HUES6 (cell line): ENCODE measurements around the gene SERINC3.
"Not testable (repeated sequence)": the region's sequence is repeated elsewhere in the genome, so short reads cannot be mapped to it uniquely, and the experiment has no call there.

ENCODE experiments used
- H3K27ac ChIP-seq: 2 replicates; pipeline ENCODE4 v1.7.0; 2013; ENCODE audit warnings: low read depth, mild to moderate bottlenecking, low read length, inconsistent platforms
- H3K27me3 ChIP-seq: 2 replicates; pipeline ENCODE4 v1.6.1; 2013; ENCODE audit warnings: low read length; ENCODE audit not compliant: control insufficient read depth, insufficient read depth
- H3K36me3 ChIP-seq: 2 replicates; pipeline ENCODE4 v1.6.1; 2013; ENCODE audit warnings: low read length; ENCODE audit not compliant: control insufficient read depth, insufficient read depth
- H3K4me1 ChIP-seq: 2 replicates; pipeline ENCODE4 v1.6.1; 2013; ENCODE audit warnings: low read length; ENCODE audit not compliant: control insufficient read depth, insufficient read depth
- H3K4me3 ChIP-seq: 2 replicates; pipeline ENCODE4 v1.5.1; 2013; ENCODE audit warnings: low read depth, low read length
- H3K9ac ChIP-seq: one replicate; pipeline ENCODE4 v1.6.1; 2013; ENCODE audit warnings: mild to moderate bottlenecking, low read length
- H3K9me3 ChIP-seq: 2 replicates; pipeline ENCODE4 v1.6.1; 2013; ENCODE audit warnings: low read depth, low read length; ENCODE audit not compliant: control insufficient read depth, insufficient read depth

The SERINC3 gene

GRCh38 chr20:44521484-44522481 is at the start of gene SERINC3:
SERINC3 (minus strand) TSS chr20:44522070; CDS start chr20:44521951, 119 bp downstream.
- Histone ChIP-seq H3K4me3 (peak within 1 kb of the TSS; percentile 97), H3K27me3 (no peaks in the 10 kb centered on the region), H3K27ac (peak within 1 kb of the TSS; percentile 89), H3K9ac (peak within 1 kb of the TSS; percentile 96), H3K9me3 (no peaks in the 10 kb centered on the region), H3K4me1 (peaks cover 54% of the 10 kb centered on the region), H3K36me3 (peaks cover 4% of the 10 kb centered on the region)

DNA sequence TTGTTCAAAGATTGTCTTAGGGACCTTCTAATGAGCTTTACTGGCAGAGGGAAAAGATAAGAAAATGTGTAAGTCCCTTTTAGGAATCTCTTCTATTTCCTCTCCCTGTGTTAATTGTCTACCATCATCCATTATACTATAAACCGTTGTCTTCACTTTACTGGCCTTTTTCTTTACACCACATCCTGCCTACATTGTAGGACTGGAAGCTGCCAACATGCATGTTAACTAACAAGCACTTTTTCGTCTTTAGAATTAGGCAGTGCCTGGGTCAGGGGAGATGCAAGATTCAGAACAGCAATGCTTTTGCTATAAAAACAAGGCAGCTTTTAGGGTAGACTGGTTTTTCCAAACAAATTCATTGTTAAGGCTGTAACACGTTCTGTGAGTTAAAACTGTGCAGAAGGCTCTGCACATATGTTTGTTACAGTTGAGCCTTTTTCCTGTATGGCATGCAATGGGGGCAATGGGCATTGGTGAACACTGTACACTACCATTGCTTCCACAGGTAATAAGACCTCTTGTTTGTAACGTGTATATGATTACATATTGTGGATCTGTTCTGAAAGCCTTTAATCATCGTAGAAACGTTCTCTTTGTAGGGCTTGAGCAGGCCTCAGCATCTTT is 49.6 kb upstream of the SERINC3 start:
- H3K4me3 ChIP-seq, result no peak overlapping the region
- H3K4me1 ChIP-seq, result peaks cover 7% of the 10 kb centered on the region; the same call in 1 of the 2 replicates
- no peaks in the 10 kb centered on the region for H3K27me3 ChIP-seq
- no peak overlapping the region for H3K9ac ChIP-seq
- no peaks in the 10 kb centered on the region for H3K36me3 ChIP-seq
- H3K27ac ChIP-seq, result no peak overlapping the region
- H3K9me3 ChIP-seq, result no peaks in the 10 kb centered on the region

DNA sequence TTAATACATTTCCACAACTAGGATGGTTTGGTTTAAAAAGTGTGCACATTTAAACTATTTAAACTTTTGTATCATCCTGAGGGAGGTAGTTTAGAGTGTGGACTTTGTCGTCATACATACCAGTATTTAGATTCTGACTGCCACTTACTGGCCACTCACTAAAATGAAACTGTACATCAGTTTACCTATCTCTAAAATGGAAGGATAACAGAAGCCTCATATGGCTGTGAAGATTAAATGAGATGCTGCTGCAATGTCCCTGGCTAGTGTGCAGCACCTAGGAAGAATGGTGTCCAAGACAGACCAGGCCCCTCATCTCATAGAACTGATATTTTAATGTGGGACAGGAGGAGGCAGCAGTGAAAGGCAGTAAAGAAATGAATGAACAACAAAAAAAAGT is 48.5 kb upstream of the SERINC3 start:
- H3K36me3 ChIP-seq, result no peaks in the 10 kb centered on the region
- no peaks in the 10 kb centered on the region for H3K9me3 ChIP-seq
- H3K27ac ChIP-seq, result no peak overlapping the region
- H3K4me3 ChIP-seq, result no peak overlapping the region
- no peaks in the 10 kb centered on the region for H3K27me3 ChIP-seq
- H3K4me1 ChIP-seq, result peaks cover 7% of the 10 kb centered on the region; the same call in 1 of the 2 replicates
- no peak overlapping the region for H3K9ac ChIP-seq

DNA sequence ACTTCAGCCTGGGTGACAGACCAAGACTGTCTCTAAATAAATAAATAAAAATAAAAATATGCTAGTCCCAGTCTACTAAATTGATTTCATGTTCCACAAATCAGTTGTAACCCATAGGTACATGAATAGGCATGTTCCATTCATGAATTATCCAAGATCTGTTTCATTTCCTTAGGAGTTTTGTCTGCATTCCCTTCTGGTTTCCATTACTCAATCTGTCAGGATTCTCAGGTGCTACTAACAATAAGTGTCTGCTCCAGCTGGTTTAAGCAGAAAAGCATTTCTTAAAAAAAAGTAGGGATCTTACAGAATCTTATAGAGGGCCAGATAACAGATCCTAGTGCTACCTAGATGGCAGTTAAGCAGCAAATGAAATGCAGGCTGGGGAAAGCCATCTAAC is 44.9 kb upstream of the SERINC3 start:
- Histone ChIP-seq H3K4me1 (no peaks in the 10 kb centered on the region), H3K36me3 (no peaks in the 10 kb centered on the region), H3K9me3 (no peaks in the 10 kb centered on the region), H3K9ac (no peak overlapping the region), H3K27ac (no peak overlapping the region), H3K27me3 (no peaks in the 10 kb centered on the region), H3K4me3 (no peak overlapping the region)

DNA sequence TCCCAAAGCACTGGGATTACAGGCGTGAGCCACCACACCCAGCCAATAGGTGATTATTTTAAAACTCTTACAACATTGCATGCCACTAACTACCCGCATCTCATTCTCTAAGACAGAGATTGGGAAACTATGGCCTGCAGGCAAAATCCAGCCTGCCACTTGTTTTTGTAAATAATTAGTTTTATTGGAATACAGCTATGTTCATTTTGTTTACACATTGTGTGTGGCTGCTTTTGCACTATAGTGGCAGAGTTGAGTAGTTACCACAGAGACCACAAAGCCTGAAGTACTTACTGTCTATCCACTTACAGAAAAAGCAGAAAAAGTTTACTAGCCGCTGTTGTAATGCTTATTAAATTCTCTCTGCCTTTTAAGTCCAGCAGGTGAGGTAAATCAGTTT is 44.1 kb upstream of the SERINC3 start:
- no peak overlapping the region for H3K9ac ChIP-seq
- no peak overlapping the region for H3K4me3 ChIP-seq
- H3K27ac ChIP-seq, result no peak overlapping the region
- no peaks in the 10 kb centered on the region for H3K27me3 ChIP-seq
- no peaks in the 10 kb centered on the region for H3K36me3 ChIP-seq
- H3K9me3 ChIP-seq, result no peaks in the 10 kb centered on the region
- H3K4me1 ChIP-seq, result no peaks in the 10 kb centered on the region

- Histone ChIP-seq H3K36me3 (no peaks in the 10 kb centered on the region), H3K27me3 (no peaks in the 10 kb centered on the region), H3K27ac (no peak overlapping the region), H3K9ac (no peak overlapping the region), H3K9me3 (no peaks in the 10 kb centered on the region), H3K4me3 (no peak overlapping the region), H3K4me1 (no peaks in the 10 kb centered on the region)
Observed at GRCh38 chr20:44561876-44562275, 40.0 kb upstream of the SERINC3 start.

GRCh38 chr20:44560818-44561217 is 38.9 kb upstream of the SERINC3 start:
- H3K27me3 ChIP-seq, H3K9me3 ChIP-seq, H3K9ac ChIP-seq, H3K4me3 ChIP-seq, H3K27ac ChIP-seq, H3K4me1 ChIP-seq, H3K36me3 ChIP-seq: not testable (repeated sequence)

- no peaks in the 10 kb centered on the region for H3K9me3 ChIP-seq
- no peaks in the 10 kb centered on the region for H3K36me3 ChIP-seq
- no peaks in the 10 kb centered on the region for H3K4me1 ChIP-seq
- no peaks in the 10 kb centered on the region for H3K27me3 ChIP-seq
- H3K4me3 ChIP-seq, result no peak overlapping the region
- H3K9ac ChIP-seq, result no peak overlapping the region
- H3K27ac ChIP-seq, result no peak overlapping the region
Observed at GRCh38 chr20:44560229-44560628, 38.4 kb upstream of the SERINC3 start.

DNA sequence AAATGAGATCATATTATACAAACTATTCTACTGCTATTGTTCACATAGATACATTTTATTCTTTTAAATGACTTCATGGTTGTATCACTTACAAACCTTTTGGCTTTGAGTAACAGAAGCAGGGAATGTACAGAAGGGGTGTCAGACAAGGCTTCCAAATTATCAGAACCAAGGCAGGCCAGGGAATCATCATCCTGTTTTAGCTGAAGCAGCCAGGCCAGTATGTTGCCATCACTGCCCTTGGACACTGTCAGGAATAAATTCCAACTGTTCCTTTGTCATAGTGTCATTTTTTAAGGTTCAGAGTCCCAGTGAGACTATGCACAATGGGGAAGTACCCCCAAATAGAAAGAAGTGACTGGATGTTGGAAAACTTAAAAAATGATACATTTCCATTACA is 37.4 kb upstream of the SERINC3 start:
- Histone ChIP-seq H3K27ac (no peak overlapping the region), H3K27me3 (no peaks in the 10 kb centered on the region), H3K9me3 (no peaks in the 10 kb centered on the region), H3K4me1 (no peaks in the 10 kb centered on the region), H3K36me3 (no peaks in the 10 kb centered on the region), H3K4me3 (no peak overlapping the region), H3K9ac (no peak overlapping the region)

DNA sequence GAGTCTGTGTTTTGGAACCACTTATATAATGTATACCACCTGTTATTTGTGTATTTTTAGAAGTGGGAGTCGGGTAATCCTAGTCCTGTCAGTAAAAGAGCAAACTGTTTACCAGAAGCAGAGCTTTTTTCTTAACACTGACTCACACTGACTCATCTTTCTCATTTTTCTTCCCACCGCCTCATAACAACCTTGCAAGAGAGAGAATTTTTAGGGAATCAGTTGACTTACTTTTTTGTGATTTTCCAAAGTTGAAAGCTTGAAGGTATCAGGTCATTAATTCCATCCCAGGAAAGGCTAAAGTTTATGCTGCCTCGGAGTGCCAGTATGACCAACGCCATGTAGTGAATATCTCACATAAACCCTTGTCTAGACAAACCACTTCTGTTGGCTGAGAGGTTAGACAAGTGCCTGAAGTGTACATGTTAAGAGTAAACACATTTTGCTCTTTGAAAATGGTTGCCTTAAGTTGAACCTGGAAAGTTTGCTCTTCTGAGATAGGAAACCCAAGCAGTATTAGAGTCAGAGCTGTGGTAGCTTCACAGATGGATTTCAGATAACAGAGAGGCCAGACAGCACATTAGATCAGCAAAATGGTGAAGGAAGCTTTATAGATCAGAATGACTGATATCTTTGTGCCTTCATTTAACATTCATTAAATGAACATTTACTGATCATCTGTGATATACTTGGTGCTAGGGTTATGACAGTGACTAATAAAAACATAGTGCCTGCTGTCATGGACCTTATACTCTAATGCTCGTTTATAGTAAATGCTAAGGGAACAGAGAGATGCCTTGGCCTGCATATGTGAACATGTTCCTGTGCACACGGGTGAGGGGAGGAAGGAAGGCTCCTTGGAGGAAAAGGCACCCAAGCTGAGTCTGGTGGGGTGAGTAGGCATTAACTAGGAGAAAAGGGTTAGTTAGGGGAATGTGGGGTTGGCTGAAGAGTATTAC is 31.4 kb upstream of the SERINC3 start:
- H3K4me1 ChIP-seq, result peaks cover 25% of the 10 kb centered on the region; the same call in 1 of the 2 replicates
- H3K27me3 ChIP-seq, result no peaks in the 10 kb centered on the region
- peak overlapping the region; percentile 1; the same call in 1 of the 2 replicates for H3K27ac ChIP-seq
- H3K36me3 ChIP-seq, result no peaks in the 10 kb centered on the region
- H3K4me3 ChIP-seq, result no peak overlapping the region
- no peaks in the 10 kb centered on the region for H3K9me3 ChIP-seq
- no peak overlapping the region for H3K9ac ChIP-seq
